ENCODE results near the gene MRPL40. TPM values are rescaled to one million over a fixed set of nuclear protein-coding genes. Genes with fewer than 3 reads are reported as not detected.

The MRPL40 gene
- total and polyA plus RNA-seq, 2 of the 13 experiments (the other 11 are each of a cell fraction or from before 2014, with no cell fraction given): 42.7 to 79.7 TPM

- WGBS (ENCODE audit: low lambda C conversion rate): 100% methylated on average over 1 of the region's 1 CpG
- FAIRE-seq (no peak), ATAC-seq (no peak), DNase-seq (ENCODE audit: low spot score) (no peak)
- Histone ChIP-seq H3K9ac (ENCODE audit: insufficient read depth, low read depth, low read length) (no peak overlapping the region), H3K9me3 (ENCODE audit: low read length) (no peaks in the 10 kb centered on the region), H3K4me1 (ENCODE audit: insufficient read depth, low read length) (no peaks in the 10 kb centered on the region), H3K27me3 (ENCODE audit: control insufficient read depth in 1 of 2, insufficient read depth in 2 of 2, low read length in 2 of 2) (no peaks in the 10 kb centered on the region), H4K20me1 (ENCODE audit: insufficient read depth, low read length) (no peaks in the 10 kb centered on the region), H3K79me2 (ENCODE audit: insufficient read depth, low read length) (no peaks in the 10 kb centered on the region), H2AFZ (ENCODE audit: low read length) (no peak overlapping the region), H3K4me3 (replicated peaks in 1 of 3; ENCODE audit: insufficient read depth in 1 of 3, low read depth in 2 of 3, low read length in 3 of 3) (no peak overlapping the region), H3K27ac (ENCODE audit: extremely low read length, insufficient read depth, low read length) (no peak overlapping the region), H3K36me3 (replicated peaks in 1 of 2; ENCODE audit: control insufficient read depth in 1 of 2, insufficient read depth in 2 of 2, low read length in 2 of 2) (peaks cover 20 to 50% of the 10 kb centered on the region in 2 experiments; a peak in 4 of 5 replicates), H3K4me2 (ENCODE audit: low read depth, low read length) (no peak overlapping the region)
- in situ Hi-C loops (cut with HindIII; ENCODE audit: extremely low pct_ligation_motif_present, low pct_unique_long_range_greater_than_20kb): no loop called here
- no peak for TF ChIP-seq HDAC2 (CRISPR knock-in tag; IDR thresholded peaks at IDR 0.05)
- no peak for TF ChIP-seq ZNF660 (CRISPR knock-in tag; IDR thresholded peaks at IDR 0.05; ENCODE audit: borderline replicate concordance, low read depth)
- no peak for TF ChIP-seq ZNF614 (CRISPR knock-in tag; IDR thresholded peaks at IDR 0.05; ENCODE audit: borderline replicate concordance)
- TF ChIP-seq SPEN (CRISPR knock-in tag; IDR thresholded peaks at IDR 0.05; ENCODE audit: low read depth): no peak
- BruUV-seq (replicated peaks): no TSS peak
- intact Hi-C loops (cut with micrococcal nuclease; ENCODE audit: unreplicated experiment): no loop called here
- POLR2A ChIA-PET: no interaction called here
- CTCF ChIA-PET (ENCODE audit: low intra/inter-chr PET ratio, low total read pairs): no interaction called here
Measured at GRCh38 chr22:19463008-19463407, 30.7 kb downstream of the MRPL40 start.

GRCh38 chr22:19463491-19464469 lies 31.4 kb downstream of the MRPL40 start:
- BruUV-seq (replicated peaks): no TSS peak
- POLR2A ChIA-PET: no interaction called here

More at GRCh38 chr22:19463491-19464469, 31.4 kb downstream of the MRPL40 start:
- Histone ChIP-seq H3K4me2 (ENCODE audit: low read depth, low read length) (no peak overlapping the region), H3K27me3 (ENCODE audit: control insufficient read depth in 1 of 2, insufficient read depth in 2 of 2, low read length in 2 of 2) (no peaks in the 10 kb centered on the region), H3K4me3 (replicated peaks in 1 of 3; ENCODE audit: insufficient read depth in 1 of 3, low read depth in 2 of 3, low read length in 3 of 3) (no peak overlapping the region), H3K27ac (ENCODE audit: extremely low read length, insufficient read depth, low read length) (no peak overlapping the region), H2AFZ (ENCODE audit: low read length) (no peak overlapping the region), H3K4me1 (ENCODE audit: insufficient read depth, low read length) (no peaks in the 10 kb centered on the region), H3K9me3 (ENCODE audit: low read length) (no peaks in the 10 kb centered on the region), H4K20me1 (ENCODE audit: insufficient read depth, low read length) (no peaks in the 10 kb centered on the region), H3K36me3 (replicated peaks in 1 of 2; ENCODE audit: control insufficient read depth in 1 of 2, insufficient read depth in 2 of 2, low read length in 2 of 2) (peaks cover 24 to 56% of the 10 kb centered on the region in 2 experiments; a peak in 4 of 5 replicates), H3K79me2 (ENCODE audit: insufficient read depth, low read length) (no peaks in the 10 kb centered on the region), H3K9ac (ENCODE audit: insufficient read depth, low read depth, low read length) (no peak overlapping the region)
- intact Hi-C loops (cut with micrococcal nuclease; ENCODE audit: unreplicated experiment): no loop called here
- TF ChIP-seq STAT5B (CRISPR knock-in tag; IDR thresholded peaks at IDR 0.05) (no peak), MBD4 (IDR thresholded peaks at IDR 0.05; ENCODE audit: borderline replicate concordance, low read length) (no peak), KDM3A (CRISPR knock-in tag; IDR thresholded peaks at IDR 0.05; ENCODE audit: low read depth) (no peak), ZSCAN21 (CRISPR knock-in tag; IDR thresholded peaks at IDR 0.05; ENCODE audit: borderline replicate concordance) (no peak), THYN1 (CRISPR knock-in tag; IDR thresholded peaks at IDR 0.05; ENCODE audit: borderline replicate concordance, low read depth) (no peak), SMARCE1 (IDR thresholded peaks at IDR 0.05; ENCODE audit: borderline replicate concordance) (no peak), ZFP36 (IDR thresholded peaks at IDR 0.05; ENCODE audit: borderline replicate concordance, low read depth, low read length, partially characterized antibody) (no peak), MEIS2 (CRISPR knock-in tag; IDR thresholded peaks at IDR 0.05) (no peak), POLR2AphosphoS5 (IDR thresholded peaks at IDR 0.05; ENCODE audit: low read depth, low read length) (no peak), NONO (IDR thresholded peaks at IDR 0.05) (no peak), NONO (CRISPR knock-in tag; conservative IDR thresholded peaks at IDR 0.05) (no peak), ZKSCAN8 (CRISPR knock-in tag; IDR thresholded peaks at IDR 0.05; ENCODE audit: borderline replicate concordance) (no peak), ZBTB37 (CRISPR knock-in tag; IDR thresholded peaks at IDR 0.05) (no peak), RXRA (CRISPR knock-in tag; IDR thresholded peaks at IDR 0.05) (no peak)
- DNase-seq (ENCODE audit: low spot score) (no peak), FAIRE-seq (no peak), ATAC-seq (no peak)
- 84% methylated on average over 7 of the region's 7 CpGs for WGBS (ENCODE audit: low lambda C conversion rate)
- in situ Hi-C loops (cut with HindIII; ENCODE audit: extremely low pct_ligation_motif_present, low pct_unique_long_range_greater_than_20kb): no loop called here
- CTCF ChIA-PET (ENCODE audit: low intra/inter-chr PET ratio, low total read pairs): no interaction called here
